Epithelial cell of proximal tubule (primary cell): Measurements from ENCODE around the gene VN1R5. TPM values are rescaled to one million over a fixed set of nuclear protein-coding genes. Genes with fewer than 3 reads are reported as not detected.
A peak's percentile ranks its signal among the peaks of the same experiment; 100 is the strongest.
"Not testable (repeated sequence)": the region's sequence is repeated elsewhere in the genome, so short reads cannot be mapped to it uniquely, and the experiment has no call there.

ENCODE experiments used
- DNase-seq: peaks from one replicate; pipeline ENCODE4 v3.0.0-alpha.2; 2011; ENCODE audit warnings: low read depth
- H3K4me3 ChIP-seq: 2 replicates; pipeline ENCODE4 v1.5.1; 2011; ENCODE audit warnings: low read depth, mild to moderate bottlenecking, low read length
- CTCF ChIP-seq: conservative IDR thresholded peaks from 2 replicates; pipeline ENCODE4 v1.5.1; 2012; ENCODE audit warnings: low read depth, mild to moderate bottlenecking, low read length
- total RNA-seq: library from RNA; depleted of rRNA; stranded (reverse); fragments of >200 nt; gene quantifications from 2 replicates; pipeline ENCODE4 v1.2.3, GENCODE V29; 2015

Gene VN1R5
- not detected in 2 replicates for total RNA-seq

- H3K4me3 ChIP-seq, result not testable (repeated sequence)
Measured at GRCh38 chr1:247255772-247256171, at the start of gene VN1R5. VN1R5 (plus strand) TSS chr1:247256072.

GRCh38 chr1:247209396-247209795 is 46.5 kb upstream of the VN1R5 start:
- DNase-seq, result no peak

More at GRCh38 chr1:247255772-247256171, at the start of gene VN1R5:
- DNase-seq, result not testable (repeated sequence)

GRCh38 chr1:247210062-247210375 is 45.9 kb upstream of the VN1R5 start:
- no peak for DNase-seq
- TF ChIP-seq CTCF, result no peak
- H3K4me3 ChIP-seq, result peak overlapping the region; percentile 88

More at GRCh38 chr1:247209396-247209795, 46.5 kb upstream of the VN1R5 start:
- TF ChIP-seq CTCF, result no peak
- H3K4me3 ChIP-seq, result peak overlapping the region; percentile 88

GRCh38 chr1:247210376-247211117 is 45.3 kb upstream of the VN1R5 start:
- peak overlapping the region; percentile 88 for H3K4me3 ChIP-seq
- peak; percentile 36 for DNase-seq
- TF ChIP-seq CTCF, result no peak

- TF ChIP-seq CTCF, result no peak
- no peak overlapping the region for H3K4me3 ChIP-seq
- DNase-seq, result no peak
Measured at GRCh38 chr1:247211339-247211738, 44.5 kb upstream of the VN1R5 start.

GRCh38 chr1:247212012-247212411 is 43.9 kb upstream of the VN1R5 start:
- H3K4me3 ChIP-seq, result no peak overlapping the region
- TF ChIP-seq CTCF, result no peak
- peak; percentile 38 for DNase-seq

GRCh38 chr1:247212627-247213617 is 43.0 kb upstream of the VN1R5 start:
- TF ChIP-seq CTCF, result no peak
- DNase-seq, result no peak
- no peak overlapping the region for H3K4me3 ChIP-seq
